Activated naive CD4-positive, alpha-beta T cell treated with anti-CD3 and anti-CD28 coated beads for 36 hours (primary cell): ENCODE measurements around the gene INSIG1. TPM values are rescaled to one million over a fixed set of nuclear protein-coding genes. Genes with fewer than 3 reads are reported as not detected.

ENCODE experiments used
- CTCF ChIA-PET: fragments of 350-600 bp; sonication (Branson Sonifier 250); formaldehyde crosslinking; loops from one replicate; lab custom pipeline; 2021; ENCODE audit warnings: antibody characterized with exemption; lab: Charles Lee
- DNase-seq: peaks from one replicate; pipeline ENCODE4 v3.0.0-alpha.2; 2020
- H3K27ac Mint-ChIP-seq: one replicate; pipeline ENCODE4 v1.8.0; 2021; ENCODE audit warnings: mild to moderate bottlenecking, mixed read lengths
- H3K27me3 Mint-ChIP-seq: one replicate; pipeline ENCODE4 v1.8.0; 2021; ENCODE audit warnings: low read depth, mixed read lengths
- H3K36me3 Mint-ChIP-seq: one replicate; pipeline ENCODE4 v1.8.0; 2021; ENCODE audit warnings: low read depth, mixed read lengths
- H3K4me1 Mint-ChIP-seq: one replicate; pipeline ENCODE4 v1.8.0; 2021; ENCODE audit warnings: low read depth, mixed read lengths
- H3K4me3 Mint-ChIP-seq: one replicate; pipeline ENCODE4 v1.8.0; 2021; ENCODE audit warnings: mild to moderate bottlenecking, moderate library complexity, mixed read lengths
- H3K9me3 Mint-ChIP-seq: one replicate; pipeline ENCODE4 v1.8.0; 2021; ENCODE audit warnings: mixed read lengths
- intact Hi-C: fragments of 100-400 bp; cut with micrococcal nuclease; formaldehyde crosslinking; loops from one replicate; pipeline ENCODE4 v1.15.1; 2023
- total RNA-seq, 2 experiments: library from RNA; stranded (reverse); gene quantifications; one replicate each; pipeline ENCODE4 v1.2.3, GENCODE V29; 2021

Gene INSIG1
- total RNA-seq, 2 experiments from 2014 or later = 73.2 to 74.8 TPM

DNA sequence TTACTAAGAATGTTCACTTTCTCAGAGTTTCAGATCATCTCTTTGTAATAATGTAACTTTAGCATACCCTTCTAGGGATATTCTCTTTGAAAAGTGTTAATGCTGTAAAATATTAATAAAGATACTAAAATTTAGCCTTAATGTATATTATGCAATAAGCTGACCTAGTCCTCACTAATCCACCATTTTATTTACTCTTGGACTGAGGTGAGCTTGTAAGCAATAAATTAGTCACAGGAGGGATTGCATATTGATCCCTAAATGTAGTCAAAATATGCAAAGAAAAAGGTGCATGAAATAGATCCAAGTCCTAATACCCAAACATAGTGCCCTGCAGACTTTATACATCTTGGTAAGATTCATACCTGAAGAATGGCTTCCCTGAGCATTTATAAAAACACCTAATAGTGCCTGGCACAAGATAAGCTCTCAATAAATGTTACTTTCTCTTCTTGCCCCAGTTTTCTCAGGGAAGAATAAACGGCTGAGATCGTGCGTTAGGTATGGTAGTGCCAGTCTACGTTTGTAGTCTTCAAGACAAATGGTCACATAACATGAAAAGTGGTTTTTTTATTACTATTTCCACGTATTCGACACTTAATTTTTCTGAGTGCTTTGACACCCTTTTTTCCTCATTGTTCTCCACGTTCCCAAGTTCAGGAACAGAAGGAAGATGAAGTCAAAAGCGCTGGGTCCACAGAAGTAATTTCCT is 14.3 kb downstream of the INSIG1 start:
- intact Hi-C loops = no loop called here
- Mint-ChIP-seq H3K4me3 (no peak overlapping the region), H3K27ac (no peak overlapping the region), H3K36me3 (peaks cover 16% of the 10 kb centered on the region), H3K27me3 (no peaks in the 10 kb centered on the region), H3K4me1 (peaks cover 5% of the 10 kb centered on the region), H3K9me3 (no peaks in the 10 kb centered on the region)
- CTCF ChIA-PET = interaction anchor here (0.7 to 1.1 kb wide), 3 partner anchors 31 to 57 kb away, joined by 3 to 5 read pairs (median 3); no protein-coding TSS in a partner anchor
- no peak for DNase-seq

DNA sequence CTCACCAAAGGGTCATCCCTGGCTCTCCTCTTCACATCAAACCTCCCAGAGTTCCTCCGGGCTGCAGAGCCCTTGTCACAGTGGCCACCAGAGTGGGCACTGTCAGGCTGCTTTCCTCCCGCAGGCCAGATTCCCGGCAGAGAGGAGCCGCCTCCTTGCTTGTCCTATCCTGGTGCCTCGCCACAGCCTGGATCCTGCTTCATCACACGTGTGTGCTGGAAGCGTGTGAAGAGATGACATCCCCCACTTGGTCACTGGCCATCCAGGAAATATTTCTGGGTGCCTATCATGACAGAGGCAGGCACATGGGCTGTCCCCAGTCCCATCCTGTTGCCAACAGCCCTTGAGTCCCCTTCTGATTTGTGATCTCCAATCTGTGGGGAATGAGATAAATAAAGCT is 15.0 kb downstream of the INSIG1 start:
- CTCF ChIA-PET = interaction anchor here (0.7 to 1.1 kb wide), 2 partner anchors 30 to 32 kb away, joined by 3 to 5 read pairs; no protein-coding TSS in a partner anchor
- Mint-ChIP-seq H3K27me3 (no peaks in the 10 kb centered on the region), H3K36me3 (peaks cover 12% of the 10 kb centered on the region), H3K4me3 (no peak overlapping the region), H3K9me3 (no peaks in the 10 kb centered on the region), H3K4me1 (no peaks in the 10 kb centered on the region), H3K27ac (no peak overlapping the region)
- intact Hi-C loops = no loop called here
- DNase-seq = no peak

DNA sequence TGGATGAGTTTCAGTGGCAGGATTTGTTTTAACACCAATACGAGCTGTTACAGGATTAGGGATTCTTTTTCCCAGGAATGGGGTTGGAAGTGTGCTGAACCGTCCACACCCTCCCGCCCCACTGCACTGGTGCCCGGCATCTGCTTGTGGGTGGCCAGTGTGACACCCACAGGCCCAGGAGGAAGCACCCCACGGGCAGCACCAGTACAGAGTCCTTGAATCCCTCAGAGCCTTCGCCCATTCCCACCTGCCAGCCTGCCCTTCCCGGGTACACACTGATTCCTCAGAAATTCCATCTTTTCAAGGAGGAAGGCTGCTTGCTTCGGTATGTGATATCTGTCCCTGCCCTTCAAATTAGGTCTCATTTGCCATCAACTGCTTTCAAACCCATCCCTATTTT is 15.4 kb downstream of the INSIG1 start:
- H3K36me3 Mint-ChIP-seq = peaks cover 12% of the 10 kb centered on the region
- no peak overlapping the region for H3K4me3 Mint-ChIP-seq
- no peak overlapping the region for H3K27ac Mint-ChIP-seq
- intact Hi-C loops = no loop called here
- no peaks in the 10 kb centered on the region for H3K9me3 Mint-ChIP-seq
- no peaks in the 10 kb centered on the region for H3K27me3 Mint-ChIP-seq
- CTCF ChIA-PET = no interaction called here
- DNase-seq = no peak
- no peaks in the 10 kb centered on the region for H3K4me1 Mint-ChIP-seq

DNA sequence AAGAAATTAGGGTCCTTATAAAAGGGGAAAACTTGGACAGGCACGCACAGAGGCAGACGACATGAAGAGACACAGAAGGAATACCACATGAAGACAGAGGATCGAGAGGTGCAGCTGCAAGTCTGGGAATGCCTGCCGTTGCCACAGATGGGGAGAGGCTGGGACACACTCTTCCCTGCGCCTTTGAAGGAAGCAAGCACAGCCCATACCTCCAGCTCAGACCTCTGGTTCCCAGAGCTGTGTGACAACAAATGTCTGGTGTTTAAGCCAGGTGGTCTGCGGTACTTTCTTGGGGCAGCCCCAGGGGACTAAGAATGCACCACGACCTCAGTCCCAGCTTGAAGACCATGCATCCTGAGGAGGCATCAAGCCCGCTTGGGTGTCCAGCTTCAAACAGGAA is 18.3 kb downstream of the INSIG1 start:
- H3K36me3 Mint-ChIP-seq = no peaks in the 10 kb centered on the region
- intact Hi-C loops = no loop called here
- no peaks in the 10 kb centered on the region for H3K27me3 Mint-ChIP-seq
- no peaks in the 10 kb centered on the region for H3K9me3 Mint-ChIP-seq
- H3K4me1 Mint-ChIP-seq = no peaks in the 10 kb centered on the region
- no peak overlapping the region for H3K4me3 Mint-ChIP-seq
- no peak for DNase-seq
- CTCF ChIA-PET = no interaction called here
- no peak overlapping the region for H3K27ac Mint-ChIP-seq

DNA sequence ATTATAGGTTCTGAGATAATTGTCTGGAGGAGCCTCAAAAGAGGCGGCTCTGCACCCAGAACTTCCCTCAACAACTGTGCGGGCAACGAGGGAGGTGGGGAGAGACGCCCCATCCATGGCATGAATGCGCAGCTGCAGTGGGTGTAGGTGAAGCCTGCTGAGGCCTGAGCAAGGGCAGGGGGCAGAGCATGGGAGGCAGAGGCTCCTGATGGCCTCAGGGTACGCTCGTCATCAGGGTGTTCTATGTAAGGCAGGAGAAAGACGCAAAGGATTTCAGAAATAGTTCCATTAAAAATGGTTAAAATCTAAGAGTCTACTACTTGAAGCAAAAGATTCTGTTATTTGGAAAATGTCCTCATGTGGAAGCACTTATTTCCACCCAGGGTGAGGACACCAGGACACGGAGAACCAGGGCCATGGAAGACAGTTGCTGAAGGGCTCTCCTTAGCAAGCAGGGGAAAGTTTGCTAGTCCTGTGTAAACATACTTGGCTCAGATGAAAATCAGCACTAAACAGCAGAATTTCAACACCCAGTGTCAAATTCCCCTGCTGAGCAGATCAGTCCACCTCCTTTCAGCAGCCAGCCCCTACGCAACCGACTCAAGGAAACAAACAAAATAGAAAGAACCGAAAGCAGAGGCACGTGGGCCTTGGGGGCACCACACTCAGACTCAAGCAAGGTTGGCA is 18.9 kb downstream of the INSIG1 start:
- H3K36me3 Mint-ChIP-seq = no peaks in the 10 kb centered on the region
- H3K27me3 Mint-ChIP-seq = no peaks in the 10 kb centered on the region
- H3K9me3 Mint-ChIP-seq = no peaks in the 10 kb centered on the region
- CTCF ChIA-PET = no interaction called here
- no peak overlapping the region for H3K27ac Mint-ChIP-seq
- intact Hi-C loops = no loop called here
- DNase-seq = no peak
- H3K4me3 Mint-ChIP-seq = no peak overlapping the region
- H3K4me1 Mint-ChIP-seq = no peaks in the 10 kb centered on the region

GRCh38 chr7:155317114-155317434 is 19.4 kb downstream of the INSIG1 start:
- Mint-ChIP-seq H3K4me1 (no peaks in the 10 kb centered on the region), H3K36me3 (no peaks in the 10 kb centered on the region), H3K4me3 (no peak overlapping the region), H3K27me3 (no peaks in the 10 kb centered on the region), H3K9me3 (no peaks in the 10 kb centered on the region), H3K27ac (no peak overlapping the region)
- no peak for DNase-seq
- intact Hi-C loops = no loop called here
- CTCF ChIA-PET = no interaction called here

DNA sequence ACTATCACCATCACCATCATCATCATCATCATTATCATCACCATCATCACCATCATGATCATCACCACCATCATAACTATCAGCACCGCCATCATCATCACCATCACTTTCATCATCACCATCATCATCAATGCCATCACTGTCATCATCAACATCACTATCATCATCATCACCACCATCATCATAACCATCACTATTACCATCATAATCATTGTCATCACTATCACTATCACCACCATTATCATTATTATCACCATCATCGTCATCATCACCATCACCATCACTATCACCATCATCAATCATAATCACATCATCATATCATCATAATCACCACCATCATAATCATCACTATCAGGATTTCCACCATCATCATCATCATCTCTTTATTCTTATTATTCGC is 20.6 kb downstream of the INSIG1 start:
- intact Hi-C loops = no loop called here
- CTCF ChIA-PET = interaction anchor here (0.5 kb wide), 1 partner anchor 137 kb away, joined by 4 read pairs; no protein-coding TSS in a partner anchor
- H3K9me3 Mint-ChIP-seq = peaks cover 6% of the 10 kb centered on the region
- H3K27me3 Mint-ChIP-seq = no peaks in the 10 kb centered on the region
- no peak for DNase-seq
- no peak overlapping the region for H3K27ac Mint-ChIP-seq
- H3K36me3 Mint-ChIP-seq = no peaks in the 10 kb centered on the region
- no peak overlapping the region for H3K4me3 Mint-ChIP-seq
- H3K4me1 Mint-ChIP-seq = no peaks in the 10 kb centered on the region

DNA sequence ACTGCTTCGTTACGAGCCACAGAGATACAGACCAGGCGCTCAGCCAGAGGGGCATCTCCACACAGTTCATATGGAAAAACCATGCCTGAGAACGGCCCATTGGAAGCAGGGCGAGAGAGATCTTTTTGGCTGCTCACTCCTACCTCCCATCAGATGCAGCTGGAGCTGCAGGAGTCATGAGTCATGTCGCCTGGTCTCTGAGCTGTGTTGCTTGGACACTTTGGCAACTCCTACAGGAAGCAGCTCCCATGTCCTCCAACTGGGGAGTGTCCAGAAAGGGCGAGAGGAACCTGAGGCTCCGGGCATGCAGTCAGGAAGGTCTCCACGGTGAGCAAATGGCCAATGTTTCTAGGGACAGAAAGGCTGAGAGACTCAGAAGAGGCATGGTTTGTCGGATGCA is 24.9 kb downstream of the INSIG1 start:
- no peaks in the 10 kb centered on the region for H3K36me3 Mint-ChIP-seq
- no peak overlapping the region for H3K27ac Mint-ChIP-seq
- no peaks in the 10 kb centered on the region for H3K27me3 Mint-ChIP-seq
- no peak for DNase-seq
- CTCF ChIA-PET = no interaction called here
- peaks cover 12% of the 10 kb centered on the region for H3K9me3 Mint-ChIP-seq
- intact Hi-C loops = no loop called here
- H3K4me1 Mint-ChIP-seq = no peaks in the 10 kb centered on the region
- no peak overlapping the region for H3K4me3 Mint-ChIP-seq

GRCh38 chr7:155323001-155323638 is 25.4 kb downstream of the INSIG1 start:
- CTCF ChIA-PET = no interaction called here
- Mint-ChIP-seq H3K36me3 (no peaks in the 10 kb centered on the region), H3K4me1 (no peaks in the 10 kb centered on the region), H3K27me3 (no peaks in the 10 kb centered on the region), H3K27ac (no peak overlapping the region), H3K9me3 (peaks cover 12% of the 10 kb centered on the region), H3K4me3 (no peak overlapping the region)
- no peak for DNase-seq
- intact Hi-C loops = no loop called here

- no peaks in the 10 kb centered on the region for H3K27me3 Mint-ChIP-seq
- no peaks in the 10 kb centered on the region for H3K4me1 Mint-ChIP-seq
- H3K9me3 Mint-ChIP-seq = peaks cover 12% of the 10 kb centered on the region
- intact Hi-C loops = no loop called here
- CTCF ChIA-PET = no interaction called here
- no peak for DNase-seq
- H3K36me3 Mint-ChIP-seq = no peaks in the 10 kb centered on the region
- no peak overlapping the region for H3K4me3 Mint-ChIP-seq
- H3K27ac Mint-ChIP-seq = no peak overlapping the region
Measured at GRCh38 chr7:155324012-155324917, 26.6 kb downstream of the INSIG1 start.

DNA sequence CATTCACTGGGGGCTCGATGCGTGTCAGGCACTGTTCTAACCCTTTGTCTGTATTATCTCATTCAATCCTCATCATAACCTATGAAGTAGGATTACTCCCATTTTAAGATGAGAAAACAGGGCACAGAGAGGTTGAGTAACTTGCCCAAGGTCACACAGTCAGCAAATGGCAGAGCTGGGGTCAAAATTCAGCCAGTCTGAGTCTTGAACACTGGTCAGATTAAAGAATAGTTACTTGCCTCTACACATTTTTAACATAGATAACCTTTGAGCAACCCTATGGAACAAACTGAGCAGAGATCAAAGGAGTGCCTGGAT is 27.2 kb downstream of the INSIG1 start:
- H3K27me3 Mint-ChIP-seq = no peaks in the 10 kb centered on the region
- CTCF ChIA-PET = interaction anchor here (2.0 kb wide), 1 partner anchor 20 kb away, joined by 10 read pairs; no protein-coding TSS in a partner anchor
- intact Hi-C loops = no loop called here
- H3K9me3 Mint-ChIP-seq = peaks cover 12% of the 10 kb centered on the region
- H3K4me3 Mint-ChIP-seq = no peak overlapping the region
- DNase-seq = no peak
- no peaks in the 10 kb centered on the region for H3K4me1 Mint-ChIP-seq
- H3K27ac Mint-ChIP-seq = no peak overlapping the region
- no peaks in the 10 kb centered on the region for H3K36me3 Mint-ChIP-seq

DNA sequence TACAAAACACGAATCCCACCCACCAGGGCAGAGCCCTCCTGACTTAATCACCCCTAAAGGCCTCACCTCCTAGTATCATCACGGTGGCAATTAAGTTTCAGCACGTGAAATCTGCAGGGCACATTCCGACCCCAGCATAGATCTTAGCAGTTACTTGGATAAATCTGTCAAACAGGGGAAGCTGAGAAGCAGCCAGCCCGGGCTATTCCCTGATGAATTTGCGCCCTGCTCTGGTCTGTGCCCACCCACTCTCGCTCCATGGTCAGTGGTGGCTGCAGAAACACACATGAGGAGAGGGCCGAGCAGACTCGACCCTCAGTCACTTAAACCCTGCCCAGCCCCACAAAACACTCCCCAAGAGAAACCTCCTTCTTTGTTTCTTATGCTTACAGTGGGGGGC is 28.7 kb downstream of the INSIG1 start:
- Mint-ChIP-seq H3K27ac (no peak overlapping the region), H3K4me3 (no peak overlapping the region), H3K9me3 (peaks cover 12% of the 10 kb centered on the region), H3K4me1 (no peaks in the 10 kb centered on the region), H3K27me3 (no peaks in the 10 kb centered on the region), H3K36me3 (no peaks in the 10 kb centered on the region)
- DNase-seq = no peak
- intact Hi-C loops = no loop called here
- CTCF ChIA-PET = interaction anchor here (2.0 kb wide), 1 partner anchor 18 kb away, joined by 10 read pairs; no protein-coding TSS in a partner anchor
